ENCODE measurements around the gene RASGRF2. TPM values are rescaled to one million over a fixed set of nuclear protein-coding genes. Genes with fewer than 3 reads are reported as not detected.

RASGRF2 gene
- polyA plus RNA-seq, 2 of the 4 experiments (the other 2 are of a cell fraction): 1.4 to 2.1 TPM

- no peak for TF ChIP-seq RARB (CRISPR knock-in tag; IDR thresholded peaks at IDR 0.05)
- TF ChIP-seq RAD21 (conservative IDR thresholded peaks at IDR 0.05 in 1 of 2, IDR thresholded peaks at IDR 0.05 in 1 of 2): no peak
- no peak for TF ChIP-seq ZC3H11A (IDR thresholded peaks at IDR 0.05)
- no peak for TF ChIP-seq MAZ (IDR thresholded peaks at IDR 0.05; ENCODE audit: borderline replicate concordance, low read depth, low read length)
- TF ChIP-seq FOSB (CRISPR knock-in tag; IDR thresholded peaks at IDR 0.05): no peak
Measured at GRCh38 chr5:81249240-81249639, 289.1 kb downstream of the RASGRF2 start (continued).

- FAIRE-seq (no peak), DNase-seq (ENCODE audit: low read depth in 1 of 2, low spot score in 1 of 2) (no peak), ATAC-seq (no peak)
- Histone ChIP-seq H3K4me1 (peaks cover 23% of the 10 kb centered on the region), H3K4me2 (no peak overlapping the region), H3K27ac (no peak overlapping the region), H3K4me3 (no peak overlapping the region), H3K9me3 (peaks cover 6% of the 10 kb centered on the region; the same call in 1 of the 3 replicates)
- no peak for TF ChIP-seq EP300 (IDR thresholded peaks at IDR 0.05)
- POLR2A ChIA-PET: no interaction called here
- WGBS (ENCODE audit: missing lambda C conversion rate): 70% methylated on average over 1 of the region's 1 CpG
- CTCF ChIA-PET: interaction anchor here (0.7 to 2.0 kb wide), 4 partner anchors 11 to 1273 kb away, joined by 3 to 4 read pairs (median 4); no protein-coding TSS in a partner anchor
Measured at GRCh38 chr5:81250004-81250403, 289.8 kb downstream of the RASGRF2 start.

- ChIA-PET CTCF (interaction anchor here (1.2 to 2.0 kb wide), 3 partner anchors 9 to 48 kb away, joined by 3 to 5 read pairs (median 4); no protein-coding TSS in a partner anchor), POLR2A (no interaction called here)
- 90% methylated on average over 5 of the region's 5 CpGs for WGBS (ENCODE audit: missing lambda C conversion rate)
- Histone ChIP-seq H3K4me1 (peaks cover 10% of the 10 kb centered on the region; the same call in 2 of the 3 replicates), H3K4me2 (no peak overlapping the region), H3K9me3 (peaks cover 6% of the 10 kb centered on the region; the same call in 1 of the 3 replicates), H3K4me3 (no peak overlapping the region), H3K27ac (no peak overlapping the region)
- FAIRE-seq (no peak), DNase-seq (ENCODE audit: low read depth in 1 of 2, low spot score in 1 of 2) (no peak), ATAC-seq (no peak)
- TF ChIP-seq PBX3 (IDR thresholded peaks at IDR 0.05) (no peak), SMC3 (IDR thresholded peaks at IDR 0.05) (no peak), HOXB13 (CRISPR knock-in tag; IDR thresholded peaks at IDR 0.05; ENCODE audit: low read depth) (no peak), GATA3 (IDR thresholded peaks at IDR 0.05; ENCODE audit: borderline replicate concordance) (no peak), FOXS1 (CRISPR knock-in tag; IDR thresholded peaks at IDR 0.05) (no peak), MAZ (IDR thresholded peaks at IDR 0.05; ENCODE audit: borderline replicate concordance, low read depth, low read length) (no peak), NPAS2 (CRISPR knock-in tag; IDR thresholded peaks at IDR 0.05; ENCODE audit: borderline replicate concordance) (no peak), NR3C1 (IDR thresholded peaks at IDR 0.05) (no peak), ZNF302 (CRISPR knock-in tag; IDR thresholded peaks at IDR 0.05) (no peak), CEBPB (IDR thresholded peaks at IDR 0.05) (no peak), REST (IDR thresholded peaks at IDR 0.05) (no peak), CBX2 (IDR thresholded peaks at IDR 0.05; ENCODE audit: borderline replicate concordance, low read depth) (no peak), USF2 (IDR thresholded peaks at IDR 0.05) (no peak), KDM1A (IDR thresholded peaks at IDR 0.05; ENCODE audit: low read depth) (no peak), KDM5A (IDR thresholded peaks at IDR 0.05) (no peak), FOSL2 (IDR thresholded peaks at IDR 0.05) (no peak), FOSL2 (CRISPR knock-in tag; IDR thresholded peaks at IDR 0.05) (no peak)
Measured at GRCh38 chr5:81251922-81252321, 291.8 kb downstream of the RASGRF2 start.

Measured in A549 (cell line).